Measurements from ENCODE around the gene SMARCD3. TPM values are rescaled to one million over a fixed set of nuclear protein-coding genes. Genes with fewer than 3 reads are reported as not detected.
A peak's percentile ranks its signal among the peaks of the same experiment; 100 is the strongest.

Gene SMARCD3
- total and polyA plus RNA-seq, 2 of the 4 experiments (the other 2 are of a cell fraction), result 37.5 to 48.5 TPM

GRCh38 chr7:151276666-151277590, 28.4 kb upstream of the SMARCD3 start (continued):
- TF ChIP-seq USF2 (IDR thresholded peaks at IDR 0.05; ENCODE audit: low read depth, low read length), result no peak

- CTCF ChIA-PET, result no interaction called here
- Histone ChIP-seq H2BK20ac (ENCODE audit: low read depth, low read length) (no peak overlapping the region), H3K23ac (ENCODE audit: low read depth, low read length) (no peak overlapping the region), H3K56ac (ENCODE audit: extremely low read depth, insufficient read depth, low read length) (no peak overlapping the region), H3K4me1 (ENCODE audit: control insufficient read depth, insufficient read depth, low read length) (peaks cover 8% of the 10 kb centered on the region; the same call in 1 of the 2 replicates), H2BK15ac (ENCODE audit: low read depth, low read length) (no peak overlapping the region), H3K4me3 (ENCODE audit: insufficient read depth, low read depth, low read length) (no peak overlapping the region; the same call in 1 of the 2 replicates), H4K20me1 (ENCODE audit: insufficient read depth, low read length) (no peaks in the 10 kb centered on the region; the same call in 1 of the 2 replicates), H2AFZ (replicated peaks; ENCODE audit: low read length, poor library complexity) (peak overlapping the region; percentile 35), H3K27me3 (ENCODE audit: control insufficient read depth, insufficient read depth, low read length) (peaks cover 21% of the 10 kb centered on the region), H3K9ac (ENCODE audit: low read depth, low read length) (no peak overlapping the region), H4K8ac (ENCODE audit: low read depth in 2 of 2, low read length in 2 of 2) (no peak overlapping the region), H3K18ac (ENCODE audit: low read depth, low read length) (no peak overlapping the region), H3K9me3 (ENCODE audit: control insufficient read depth, insufficient read depth, low read length) (no peaks in the 10 kb centered on the region), H3K4me2 (ENCODE audit: low read depth, low read length) (peak overlapping the region; percentile 73; the same call in 1 of the 2 replicates), H3K4ac (ENCODE audit: low read depth, low read length) (no peak overlapping the region), H2BK5ac (ENCODE audit: low read depth, low read length, poor library complexity, severe bottlenecking) (no peak overlapping the region), H4K5ac (ENCODE audit: low read depth, low read length) (no peak overlapping the region), H3K27ac (ENCODE audit: insufficient read depth, low read length) (no peak overlapping the region), H2AK5ac (ENCODE audit: low read depth, low read length) (no peak overlapping the region), H2AK9ac (replicated peaks; ENCODE audit: low read depth, low read length, poor library complexity) (peak overlapping the region; percentile 47), H4K91ac (ENCODE audit: insufficient read depth, low read depth, low read length) (no peak overlapping the region), H2BK120ac (ENCODE audit: low read depth, low read length) (no peak overlapping the region), H3K14ac (replicated peaks; ENCODE audit: low read depth, low read length) (no peak overlapping the region), H3K36me3 (ENCODE audit: control insufficient read depth, insufficient read depth, low read length) (no peaks in the 10 kb centered on the region; the same call in 1 of the 2 replicates), H3K79me1 (ENCODE audit: low read depth in 1 of 2, low read length in 2 of 2) (no peaks in the 10 kb centered on the region), H3K9me1 (ENCODE audit: insufficient read depth, low read length) (no peaks in the 10 kb centered on the region)
- TF ChIP-seq RAD21 (IDR thresholded peaks at IDR 0.05; ENCODE audit: low read length), result no peak
- no peak for TF ChIP-seq ELK1 (IDR thresholded peaks at IDR 0.05; ENCODE audit: borderline replicate concordance, low read depth, low read length)
- no peak for TF ChIP-seq USF2 (IDR thresholded peaks at IDR 0.05; ENCODE audit: low read depth, low read length)
- no peak for TF ChIP-seq NFE2L2 (IDR thresholded peaks at IDR 0.05; ENCODE audit: low read depth, low read length)
- TF ChIP-seq POLR2A (IDR thresholded peaks at IDR 0.05; ENCODE audit: low read depth, low read length), result no peak
- no peak for TF ChIP-seq CTCF (conservative IDR thresholded peaks at IDR 0.05; ENCODE audit: low read depth, low read length)
- no peak for TF ChIP-seq CHD1 (IDR thresholded peaks at IDR 0.05; ENCODE audit: low read depth, low read length)
- intact Hi-C loops (cut with micrococcal nuclease), result no loop called here
- POLR2A ChIA-PET (ENCODE audit: unreplicated experiment), result no interaction called here
- DNase-seq, result no peak
- WGBS, 2 experiments (ENCODE audit: extremely low coverage in 2 of 2, insufficient read length in 1 of 2), result 28% methylated on average over 8 of the region's 10 CpGs; no CpG with 5 or more reads in 1 of the 2 experiments
- no TSS peak for BruUV-seq (replicated peaks)
- dilution Hi-C loops (cut with HindIII; ENCODE audit: low sequenced_read_pairs, unreplicated experiment), result no loop called here
- in situ Hi-C loops (cut with MboI; ENCODE audit: low sequenced_read_pairs), result no loop called here
- ATAC-seq (ENCODE audit: low read depth), result no peak
Observed at GRCh38 chr7:151275813-151276577, 27.5 kb upstream of the SMARCD3 start.
